GM12874 (cell line): ENCODE data around the gene TLE5.

Experiments
- TF ChIP-seq, protein P1 (sequence below): IDR thresholded peaks from 2 replicates; pipeline ENCODE4 v1.5.1; 2011; ENCODE audit warnings: low read depth, mild to moderate bottlenecking, control low read depth, low read length, moderate library complexity; ENCODE audit not compliant: insufficient read depth

Gene TLE5

DNA sequence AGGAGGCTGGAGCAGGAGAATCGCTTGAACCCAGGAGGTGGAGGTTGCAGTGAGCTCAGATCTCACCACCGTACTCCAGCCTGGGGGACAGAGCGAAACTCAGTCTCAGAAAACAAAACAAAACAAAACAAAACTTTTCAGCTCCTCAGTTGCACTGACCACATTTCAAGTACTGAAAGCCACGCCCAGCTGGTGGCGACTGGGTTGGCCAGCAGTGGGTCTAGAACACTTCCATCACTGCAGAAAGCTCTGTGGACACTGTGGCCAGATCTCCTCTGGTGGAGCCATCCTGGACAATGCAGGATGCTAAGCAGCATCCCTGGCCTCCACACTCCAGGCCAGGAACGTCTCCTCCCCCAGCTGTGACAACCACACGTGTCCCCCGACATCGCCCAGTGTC is 54.3 kb downstream of the TLE5 start:
- TF ChIP-seq, protein P1, sequence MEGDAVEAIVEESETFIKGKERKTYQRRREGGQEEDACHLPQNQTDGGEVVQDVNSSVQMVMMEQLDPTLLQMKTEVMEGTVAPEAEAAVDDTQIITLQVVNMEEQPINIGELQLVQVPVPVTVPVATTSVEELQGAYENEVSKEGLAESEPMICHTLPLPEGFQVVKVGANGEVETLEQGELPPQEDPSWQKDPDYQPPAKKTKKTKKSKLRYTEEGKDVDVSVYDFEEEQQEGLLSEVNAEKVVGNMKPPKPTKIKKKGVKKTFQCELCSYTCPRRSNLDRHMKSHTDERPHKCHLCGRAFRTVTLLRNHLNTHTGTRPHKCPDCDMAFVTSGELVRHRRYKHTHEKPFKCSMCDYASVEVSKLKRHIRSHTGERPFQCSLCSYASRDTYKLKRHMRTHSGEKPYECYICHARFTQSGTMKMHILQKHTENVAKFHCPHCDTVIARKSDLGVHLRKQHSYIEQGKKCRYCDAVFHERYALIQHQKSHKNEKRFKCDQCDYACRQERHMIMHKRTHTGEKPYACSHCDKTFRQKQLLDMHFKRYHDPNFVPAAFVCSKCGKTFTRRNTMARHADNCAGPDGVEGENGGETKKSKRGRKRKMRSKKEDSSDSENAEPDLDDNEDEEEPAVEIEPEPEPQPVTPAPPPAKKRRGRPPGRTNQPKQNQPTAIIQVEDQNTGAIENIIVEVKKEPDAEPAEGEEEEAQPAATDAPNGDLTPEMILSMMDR, result no peak

DNA sequence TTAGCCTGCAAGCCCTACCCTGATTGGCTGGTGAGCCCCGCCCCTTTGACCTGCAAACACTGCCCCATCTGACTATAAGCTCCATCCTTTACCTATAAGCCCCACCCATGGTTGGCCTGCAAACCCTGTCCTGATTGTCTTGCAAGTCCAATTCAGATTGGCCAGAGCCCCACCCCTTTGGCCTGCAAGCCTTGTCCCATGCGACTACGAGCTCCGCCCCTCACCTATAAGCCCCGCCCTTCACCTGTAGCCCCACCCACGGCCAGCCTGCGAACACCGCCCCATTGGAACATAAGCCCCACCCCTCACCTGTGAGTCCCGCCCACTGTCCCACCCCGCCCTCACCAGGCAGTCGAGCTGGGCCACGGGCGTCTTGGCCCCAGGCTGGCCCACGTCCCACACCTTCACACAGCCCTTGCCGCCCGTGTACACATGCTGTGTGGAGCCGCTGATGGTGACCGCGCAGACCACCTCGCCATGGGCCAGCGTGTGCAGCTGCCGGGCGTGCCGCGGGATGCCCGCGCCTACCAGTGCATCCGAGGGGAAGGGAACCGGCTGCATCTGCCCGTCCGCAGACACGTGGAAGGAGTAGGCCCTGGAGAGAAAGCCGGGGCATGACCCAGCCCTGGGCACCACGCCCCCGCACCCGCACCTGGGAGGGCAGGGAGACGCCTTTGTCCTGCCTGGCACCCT is 56.1 kb downstream of the TLE5 start:
- TF ChIP-seq, protein P1, result no peak

DNA sequence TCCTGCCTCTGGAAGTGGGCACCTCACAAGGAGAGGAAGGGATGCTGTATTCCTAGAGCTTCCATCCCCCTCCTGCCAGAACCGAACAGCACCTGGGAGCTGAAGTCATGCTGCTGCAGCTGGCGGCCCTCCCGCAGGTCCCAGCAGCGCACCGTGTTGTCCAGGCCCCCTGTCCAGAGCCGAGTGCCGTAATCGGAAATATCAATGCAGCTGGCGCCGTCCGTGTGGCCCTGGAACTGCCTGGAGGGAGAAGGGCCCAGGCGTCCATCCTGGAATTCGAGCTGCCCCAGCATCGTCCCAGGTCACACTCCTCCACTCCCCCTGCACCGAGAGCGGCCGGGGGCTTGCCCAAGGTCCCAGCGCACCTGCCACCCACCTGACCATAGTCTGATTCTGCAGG is 57.0 kb downstream of the TLE5 start:
- TF ChIP-seq, protein P1, result no peak

DNA sequence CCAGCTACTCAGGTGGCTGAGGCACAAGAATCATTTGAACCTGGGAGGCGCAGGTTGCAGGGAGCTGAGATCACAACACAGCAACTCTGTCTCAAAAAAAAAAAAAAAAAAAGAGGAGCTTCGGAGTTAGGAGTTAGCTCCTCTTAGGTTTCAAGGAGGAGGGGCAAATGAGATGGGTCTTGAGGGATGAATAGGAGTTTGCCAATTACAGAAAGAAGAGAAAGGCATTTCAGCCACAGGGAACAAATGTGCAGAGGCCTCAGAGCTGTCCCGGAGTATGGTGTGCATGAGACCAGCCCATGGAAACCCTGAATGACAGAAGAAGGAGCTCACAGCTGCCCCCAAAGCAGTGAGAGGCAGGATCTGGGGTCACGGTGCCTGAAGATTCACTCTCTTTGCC is 57.8 kb downstream of the TLE5 start:
- TF ChIP-seq, protein P1, result no peak

DNA sequence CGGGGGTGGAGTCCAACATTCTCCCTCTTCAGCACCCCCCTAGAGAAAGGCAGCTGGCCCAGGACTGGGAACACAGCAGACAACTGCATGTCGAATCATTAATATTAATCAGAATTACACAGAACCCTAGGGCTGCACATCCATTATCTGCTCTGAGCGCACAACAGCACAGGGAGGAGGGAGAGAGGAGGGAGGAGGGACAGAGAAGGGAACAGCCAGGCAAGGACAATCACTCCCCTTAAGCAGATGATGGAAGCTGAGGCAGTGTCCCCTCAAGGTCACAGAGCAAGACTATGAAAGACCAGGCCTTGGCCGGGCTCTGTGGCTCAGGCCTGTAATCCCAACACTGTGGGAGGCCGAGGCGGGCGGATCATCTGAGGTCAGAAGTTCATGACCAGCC is 59.2 kb downstream of the TLE5 start:
- TF ChIP-seq, protein P1, result no peak
